ENCODE data around the gene SCAMP1. TPM values are rescaled to one million over a fixed set of nuclear protein-coding genes. Genes with fewer than 3 reads are reported as not detected.

SCAMP1 gene
- total RNA-seq, 6 experiments from 2014 or later: 10.4 to 18.4 (median 11.1) TPM

GRCh38 chr5:78369680-78370079, 9.3 kb downstream of the SCAMP1 start:
- no peak for ATAC-seq
- no peaks in the 10 kb centered on the region for H3K27me3 ChIP-seq

GRCh38 chr5:78373231-78373630, 12.8 kb downstream of the SCAMP1 start:
- DNase-seq (no peak), ATAC-seq (no peak)
- H3K9me3 ChIP-seq: no peaks in the 10 kb centered on the region
- H3K36me3 ChIP-seq: no peaks in the 10 kb centered on the region
- H3K4me3 ChIP-seq: no peak overlapping the region
- H3K27me3 ChIP-seq: no peaks in the 10 kb centered on the region
- H3K4me1 ChIP-seq: no peaks in the 10 kb centered on the region
- intact Hi-C loops (cut with DNase I): no loop called here
- WGBS (ENCODE audit: insufficient coverage, low coverage, low lambda C conversion rate, missing lambda C conversion rate): 88% methylated on average over 1 of the region's 1 CpG
- no peak overlapping the region for H3K27ac ChIP-seq
- TF ChIP-seq POLR2A (IDR thresholded peaks at IDR 0.05) (no peak), CTCF (IDR thresholded peaks at IDR 0.05) (no peak)

More at GRCh38 chr5:78369680-78370079, 9.3 kb downstream of the SCAMP1 start:
- Histone ChIP-seq H3K27ac (no peak overlapping the region), H3K4me3 (no peak overlapping the region), H3K9me3 (no peaks in the 10 kb centered on the region), H3K36me3 (no peaks in the 10 kb centered on the region), H3K4me1 (no peaks in the 10 kb centered on the region)
- TF ChIP-seq CTCF (IDR thresholded peaks at IDR 0.05) (no peak), POLR2A (IDR thresholded peaks at IDR 0.05) (no peak)
- 100% methylated on average over 2 of the region's 2 CpGs for WGBS (ENCODE audit: insufficient coverage, low coverage, low lambda C conversion rate, missing lambda C conversion rate)
- intact Hi-C loops (cut with DNase I): no loop called here
- no peak for DNase-seq

- ATAC-seq: no peak
- no peaks in the 10 kb centered on the region for H3K4me1 ChIP-seq
- no peaks in the 10 kb centered on the region for H3K27me3 ChIP-seq
- H3K9me3 ChIP-seq: no peaks in the 10 kb centered on the region
- no peak overlapping the region for H3K4me3 ChIP-seq
- no peak overlapping the region for H3K27ac ChIP-seq
- 93% methylated on average over 3 of the region's 3 CpGs for WGBS (ENCODE audit: insufficient coverage, low coverage, low lambda C conversion rate, missing lambda C conversion rate)
- H3K36me3 ChIP-seq: no peaks in the 10 kb centered on the region
- TF ChIP-seq CTCF (IDR thresholded peaks at IDR 0.05) (no peak), POLR2A (IDR thresholded peaks at IDR 0.05) (no peak)
- DNase-seq: no peak
- intact Hi-C loops (cut with DNase I): no loop called here
These were observed 15.9 kb downstream of the SCAMP1 start for GRCh38 chr5:78376315-78376714.

- Histone ChIP-seq H3K27ac (no peak overlapping the region), H3K36me3 (no peaks in the 10 kb centered on the region), H3K27me3 (no peaks in the 10 kb centered on the region), H3K4me3 (no peak overlapping the region), H3K4me1 (no peaks in the 10 kb centered on the region), H3K9me3 (no peaks in the 10 kb centered on the region)
- no peak for DNase-seq
- no peak for ATAC-seq
- TF ChIP-seq POLR2A (IDR thresholded peaks at IDR 0.05) (no peak), CTCF (IDR thresholded peaks at IDR 0.05) (no peak)
- intact Hi-C loops (cut with DNase I): no loop called here
- WGBS (ENCODE audit: insufficient coverage, low coverage, low lambda C conversion rate, missing lambda C conversion rate): 48% methylated on average over 3 of the region's 3 CpGs
These were observed 16.8 kb downstream of the SCAMP1 start for GRCh38 chr5:78377056-78377717.

All from right lobe of liver (tissue), 6 donors.